Activated naive CD8-positive, alpha-beta T cell treated with anti-CD3 and anti-CD28 coated beads, Interleukin-2, amount 10 ng/mL, durations not matched to agents 7 days and 5 days (primary cell): ENCODE measurements around the gene EIF3A. TPM values are rescaled to one million over a fixed set of nuclear protein-coding genes. Genes with fewer than 3 reads are reported as not detected.

Experiments
- ATAC-seq: fragments of 150-1000 bp; cut with Tn5 transposase; one replicate; pipeline ENCODE4 v1.10.0; 2021; ENCODE audit warnings: low read depth, moderate library complexity
- POLR2A ChIA-PET: fragments of 350-600 bp; sonication (Branson Sonifier 250); formaldehyde crosslinking; loops from one replicate; lab custom pipeline; 2021; ENCODE audit warnings: antibody characterized with exemption; lab: Charles Lee
- DNase-seq: peaks from one replicate; pipeline ENCODE4 v3.0.0; 2021
- H3K27ac Mint-ChIP-seq: one replicate; pipeline ENCODE4 v1.8.0; 2022; ENCODE audit warnings: mild to moderate bottlenecking, mixed read lengths
- H3K27me3 Mint-ChIP-seq: one replicate; pipeline ENCODE4 v1.8.0; 2022; ENCODE audit warnings: mild to moderate bottlenecking, moderate library complexity, mixed read lengths
- H3K36me3 Mint-ChIP-seq: one replicate; pipeline ENCODE4 v1.8.0; 2021; ENCODE audit warnings: mild to moderate bottlenecking, mixed read lengths
- H3K4me1 Mint-ChIP-seq: one replicate; pipeline ENCODE4 v1.8.0; 2021; ENCODE audit warnings: mixed read lengths
- H3K4me3 Mint-ChIP-seq: one replicate; pipeline ENCODE4 v1.8.0; 2022; ENCODE audit warnings: mild to moderate bottlenecking, moderate library complexity, mixed read lengths
- H3K9me3 Mint-ChIP-seq: one replicate; pipeline ENCODE4 v1.8.0; 2021; ENCODE audit warnings: mixed read lengths
- total RNA-seq, 2 experiments: library from RNA; stranded (reverse); gene quantifications; one replicate each; pipeline ENCODE4 v1.2.3, GENCODE V29; 2021

EIF3A gene
- total RNA-seq, 2 experiments from 2014 or later, result 105 to 111 TPM

- Mint-ChIP-seq H3K9me3 (no peaks in the 10 kb centered on the region), H3K36me3 (no peaks in the 10 kb centered on the region), H3K27ac (peak overlapping the region; percentile 82), H3K4me3 (peak overlapping the region; percentile 25), H3K4me1 (peaks cover 18% of the 10 kb centered on the region), H3K27me3 (peaks cover 6% of the 10 kb centered on the region)
- ATAC-seq (peak; percentile 82), DNase-seq (no peak)
- POLR2A ChIA-PET, result interaction anchor here (0.9 to 1.5 kb wide), 6 partner anchors 8 to 74 kb away, joined by 5 to 8 read pairs (median 6); partner anchors contain the start of genes DENND10 and EIF3A
Measured at GRCh38 chr10:119090968-119091367, 10.4 kb upstream of the EIF3A start.

DNA sequence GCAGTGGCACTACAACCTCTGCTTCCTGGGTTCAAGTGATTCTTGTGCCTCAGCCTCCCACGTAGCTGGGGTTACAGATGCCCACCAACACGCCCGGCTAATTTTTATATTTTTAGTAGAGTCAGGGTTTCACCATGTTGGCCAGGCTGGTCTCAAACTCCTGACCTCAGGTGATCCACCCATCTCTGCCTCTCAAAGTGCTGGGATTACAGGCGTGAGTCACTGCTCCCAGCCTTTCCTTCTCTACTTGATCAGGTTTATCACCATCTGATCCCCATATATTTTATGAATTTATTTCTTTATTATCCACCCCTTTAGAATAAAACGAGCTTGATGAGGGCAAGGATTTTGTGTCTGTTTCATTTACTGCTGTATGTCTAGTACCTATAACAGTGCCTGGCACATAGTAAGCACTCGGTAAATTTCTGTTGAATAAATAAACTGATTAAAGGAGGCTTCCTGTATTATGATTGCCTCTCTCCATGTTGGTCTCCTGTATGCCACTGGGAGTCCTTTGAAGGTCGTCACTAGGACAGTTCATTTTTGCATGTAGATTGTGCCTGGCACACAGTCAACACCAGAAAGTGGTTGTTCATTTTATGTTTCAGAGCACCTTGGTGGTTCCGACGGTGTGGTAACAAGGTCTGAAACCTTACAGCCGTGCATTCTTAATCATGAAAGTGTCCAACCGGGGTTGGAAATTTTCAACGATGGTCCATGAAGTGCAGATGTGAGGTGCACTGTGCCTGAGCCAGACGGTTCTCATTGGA is 9.6 kb upstream of the EIF3A start:
- no peak for DNase-seq
- peaks cover 4% of the 10 kb centered on the region for H3K27me3 Mint-ChIP-seq
- H3K4me3 Mint-ChIP-seq, result no peak overlapping the region

GRCh38 chr10:119087271-119087882 is 6.8 kb upstream of the EIF3A start:
- Mint-ChIP-seq H3K27me3 (no peaks in the 10 kb centered on the region), H3K4me3 (no peak overlapping the region), H3K4me1 (peaks cover 23% of the 10 kb centered on the region), H3K27ac (no peak overlapping the region), H3K9me3 (no peaks in the 10 kb centered on the region), H3K36me3 (no peaks in the 10 kb centered on the region)
- no peak for ATAC-seq
- POLR2A ChIA-PET, result no interaction called here
- DNase-seq, result no peak

More for the DNA sequence above, 9.6 kb upstream of the EIF3A start:
- no peaks in the 10 kb centered on the region for H3K9me3 Mint-ChIP-seq
- H3K4me1 Mint-ChIP-seq, result peaks cover 20% of the 10 kb centered on the region
- H3K36me3 Mint-ChIP-seq, result no peaks in the 10 kb centered on the region
- ATAC-seq, result no peak
- POLR2A ChIA-PET, result interaction anchor here (0.9 to 1.5 kb wide), 7 partner anchors 7 to 75 kb away, joined by 3 to 8 read pairs (median 5); partner anchors contain the start of genes DENND10 and EIF3A
- peak overlapping the region; percentile 82 for H3K27ac Mint-ChIP-seq

- ATAC-seq (no peak), DNase-seq (no peak)
- Mint-ChIP-seq H3K4me1 (peaks cover 18% of the 10 kb centered on the region), H3K36me3 (peaks cover 6% of the 10 kb centered on the region), H3K9me3 (no peaks in the 10 kb centered on the region), H3K4me3 (no peak overlapping the region), H3K27ac (no peak overlapping the region), H3K27me3 (no peaks in the 10 kb centered on the region)
- POLR2A ChIA-PET, result no interaction called here
Measured at GRCh38 chr10:119084896-119085295, 4.3 kb upstream of the EIF3A start.

DNA sequence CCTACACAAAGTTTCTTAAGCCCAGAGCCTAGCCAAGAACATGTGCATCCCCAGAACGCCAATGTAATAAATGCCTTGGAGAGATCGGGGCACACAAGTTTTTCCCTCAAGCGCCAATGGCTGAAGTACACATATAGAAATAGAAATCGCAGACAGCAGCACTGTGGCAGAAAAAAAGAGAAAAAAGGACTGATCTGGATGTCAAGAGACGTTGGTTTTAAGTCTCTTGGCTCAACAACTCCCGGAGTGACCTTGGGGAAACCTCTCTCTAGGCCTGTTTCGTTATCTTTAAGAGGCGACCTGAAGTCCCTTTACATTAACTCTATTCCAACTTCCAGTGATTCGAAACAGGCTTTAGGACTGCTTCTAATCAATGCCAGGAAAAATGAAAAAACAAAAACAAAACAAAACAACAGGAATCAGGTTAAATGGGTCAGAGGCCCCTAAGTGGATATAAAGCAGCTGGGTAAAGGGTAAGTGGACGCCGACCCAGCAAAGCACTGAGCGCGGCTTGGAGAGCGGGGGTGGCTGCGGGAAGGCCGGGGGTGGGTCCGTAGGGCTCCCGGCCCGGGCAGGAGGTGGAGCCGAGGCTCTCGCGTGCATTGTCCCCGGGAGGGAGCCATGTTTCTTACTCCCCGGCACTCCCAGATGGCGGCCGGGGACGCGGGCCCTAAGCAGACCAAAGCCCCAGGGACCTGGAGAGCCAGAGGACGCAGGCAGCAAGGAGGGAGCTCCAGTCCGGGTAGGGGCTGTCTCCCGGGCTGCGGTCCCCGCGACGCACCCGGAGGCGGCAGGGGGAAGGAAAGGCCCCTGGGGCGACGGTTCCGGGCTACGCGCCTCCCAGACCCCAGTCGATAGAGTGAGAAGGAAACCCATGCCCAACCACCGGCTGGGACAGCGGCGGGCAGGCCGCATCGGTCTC is 757 bp downstream of the EIF3A start:
- ATAC-seq (peak; percentile 73), DNase-seq (peak; percentile 78)
- Mint-ChIP-seq H3K27me3 (no peaks in the 10 kb centered on the region), H3K27ac (peak overlapping the region; percentile 99), H3K4me3 (peak overlapping the region; percentile 95), H3K4me1 (peaks cover 35% of the 10 kb centered on the region), H3K9me3 (no peaks in the 10 kb centered on the region), H3K36me3 (peaks cover 25% of the 10 kb centered on the region)
- POLR2A ChIA-PET, result interaction anchor here (0.5 to 2.2 kb wide), 9 partner anchors 8 to 100 kb away, joined by 3 to 16 read pairs (median 4); partner anchors contain the start of gene DENND10

GRCh38 chr10:119078422-119079179 is 2.0 kb downstream of the EIF3A start:
- DNase-seq (no peak), ATAC-seq (no peak)
- H3K36me3 Mint-ChIP-seq, result peaks cover 25% of the 10 kb centered on the region
- peak overlapping the region; percentile 6 for H3K27ac Mint-ChIP-seq
- POLR2A ChIA-PET, result interaction anchor here (1.2 to 2.2 kb wide), 3 partner anchors 26 to 101 kb away, joined by 3 to 13 read pairs (median 4); partner anchors contain the start of gene DENND10
- no peaks in the 10 kb centered on the region for H3K9me3 Mint-ChIP-seq
- peaks cover 40% of the 10 kb centered on the region for H3K4me1 Mint-ChIP-seq
- no peaks in the 10 kb centered on the region for H3K27me3 Mint-ChIP-seq
- H3K4me3 Mint-ChIP-seq, result peak overlapping the region; percentile 95

GRCh38 chr10:119073584-119073983 is 7.0 kb downstream of the EIF3A start:
- DNase-seq (no peak), ATAC-seq (no peak)
- Mint-ChIP-seq H3K36me3 (peaks cover 38% of the 10 kb centered on the region), H3K4me1 (peaks cover 37% of the 10 kb centered on the region), H3K27ac (no peak overlapping the region), H3K9me3 (no peaks in the 10 kb centered on the region), H3K4me3 (no peak overlapping the region), H3K27me3 (no peaks in the 10 kb centered on the region)
- POLR2A ChIA-PET, result no interaction called here

- DNase-seq (no peak), ATAC-seq (no peak)
- no peaks in the 10 kb centered on the region for H3K9me3 Mint-ChIP-seq
- H3K27ac Mint-ChIP-seq, result no peak overlapping the region
- POLR2A ChIA-PET, result no interaction called here
- no peaks in the 10 kb centered on the region for H3K27me3 Mint-ChIP-seq
- no peak overlapping the region for H3K4me3 Mint-ChIP-seq
- peaks cover 22% of the 10 kb centered on the region for H3K4me1 Mint-ChIP-seq
- H3K36me3 Mint-ChIP-seq, result peaks cover 46% of the 10 kb centered on the region
Measured at GRCh38 chr10:119070395-119071165, 10.0 kb downstream of the EIF3A start.

GRCh38 chr10:119061926-119062325 is 18.7 kb downstream of the EIF3A start:
- POLR2A ChIA-PET, result no interaction called here
- ATAC-seq (no peak), DNase-seq (no peak)
- Mint-ChIP-seq H3K27ac (no peak overlapping the region), H3K4me3 (no peak overlapping the region), H3K27me3 (no peaks in the 10 kb centered on the region), H3K4me1 (peaks cover 11% of the 10 kb centered on the region), H3K36me3 (peaks cover 50% of the 10 kb centered on the region), H3K9me3 (no peaks in the 10 kb centered on the region)

- ATAC-seq (no peak), DNase-seq (no peak)
- Mint-ChIP-seq H3K36me3 (peaks cover 49% of the 10 kb centered on the region), H3K27ac (no peak overlapping the region), H3K4me3 (no peak overlapping the region), H3K9me3 (no peaks in the 10 kb centered on the region), H3K4me1 (peaks cover 11% of the 10 kb centered on the region), H3K27me3 (no peaks in the 10 kb centered on the region)
- POLR2A ChIA-PET, result no interaction called here
Measured at GRCh38 chr10:119061352-119061751, 19.3 kb downstream of the EIF3A start.

- no peaks in the 10 kb centered on the region for H3K27me3 Mint-ChIP-seq
- peaks cover 7% of the 10 kb centered on the region for H3K4me1 Mint-ChIP-seq
- H3K36me3 Mint-ChIP-seq, result peaks cover 44% of the 10 kb centered on the region
- no peak overlapping the region for H3K4me3 Mint-ChIP-seq
- H3K27ac Mint-ChIP-seq, result no peak overlapping the region
- POLR2A ChIA-PET, result no interaction called here
- DNase-seq (no peak), ATAC-seq (no peak)
- H3K9me3 Mint-ChIP-seq, result no peaks in the 10 kb centered on the region
Measured at GRCh38 chr10:119060107-119060506, 20.5 kb downstream of the EIF3A start.

- no peak overlapping the region for H3K27ac Mint-ChIP-seq
- H3K4me3 Mint-ChIP-seq, result no peak overlapping the region
- POLR2A ChIA-PET, result no interaction called here
Measured at GRCh38 chr10:119059557-119059956, 21.1 kb downstream of the EIF3A start.

More at GRCh38 chr10:119059557-119059956, 21.1 kb downstream of the EIF3A start:
- Mint-ChIP-seq H3K4me1 (peaks cover 4% of the 10 kb centered on the region), H3K36me3 (peaks cover 40% of the 10 kb centered on the region), H3K9me3 (no peaks in the 10 kb centered on the region), H3K27me3 (no peaks in the 10 kb centered on the region)
- ATAC-seq (no peak), DNase-seq (no peak)
